Panc1 (cell line): ENCODE results near the gene RBSN.

Source experiments
- CTCF ChIP-seq: fragments of 450-650 bp; IDR thresholded peaks from 2 replicates; pipeline ENCODE4 v1.5.1; 2017; ENCODE audit warnings: mild to moderate bottlenecking
- POLR2AphosphoS5 ChIP-seq: IDR thresholded peaks from 2 replicates; pipeline ENCODE4 v1.6.1; 2012; ENCODE audit warnings: mild to moderate bottlenecking, low read depth, low read length, moderate library complexity
- REST ChIP-seq, 2 experiments: IDR thresholded peaks; 2 replicates each; pipeline ENCODE4 v1.6.1; 2011 to 2012; ENCODE audit warnings: low read depth in 2 of 2, control low read depth in 1 of 2, low read length in 1 of 2, mild to moderate bottlenecking in 1 of 2, moderate library complexity in 1 of 2; ENCODE audit not compliant: insufficient read depth in 1 of 2
- TCF7L2 ChIP-seq: IDR thresholded peaks from 2 replicates; pipeline ENCODE4 v1.6.1; 2011; ENCODE audit warnings: mild to moderate bottlenecking, low read depth, low read length, inconsistent platforms

DNA sequence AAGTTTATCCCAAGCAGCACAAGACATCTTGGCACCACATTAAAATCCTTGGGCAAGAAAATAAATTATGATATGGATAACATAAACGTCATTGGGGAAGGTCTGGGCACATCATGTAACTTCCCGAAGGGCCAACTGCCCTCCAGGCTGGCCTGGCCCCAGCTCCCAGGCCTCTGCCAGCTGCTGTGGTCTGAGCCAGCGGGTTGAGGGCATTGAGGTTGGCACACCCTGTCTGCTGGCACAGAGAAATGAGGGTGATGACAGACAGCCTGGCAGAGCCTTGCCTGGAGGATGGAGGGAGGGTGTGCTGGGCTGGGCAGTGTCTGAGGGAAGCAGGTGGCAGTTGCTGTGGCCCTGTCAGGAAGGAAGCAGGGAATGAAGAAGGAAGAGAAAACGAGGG, 3.3 kb upstream of the RBSN start:
- TF ChIP-seq CTCF (no peak), POLR2AphosphoS5 (no peak), REST (IDR thresholded peaks at IDR 0.05; ENCODE audit: insufficient read depth in 1 of 2, low read depth in 2 of 2, low read length in 1 of 2) (no peak), TCF7L2 (no peak)
